Type B pancreatic cell (in vitro differentiated cells): ENCODE measurements around the gene PLCG1. TPM values are rescaled to one million over a fixed set of nuclear protein-coding genes. Genes with fewer than 3 reads are reported as not detected.

Experiments
- DNase-seq: peaks from one replicate; pipeline ENCODE4 v3.0.0; 2021; ENCODE audit warnings: mixed read lengths; ENCODE audit not compliant: unreplicated experiment; ENCODE audit errors: extremely low spot score
- H3K27ac Mint-ChIP-seq: 2 replicates; pipeline ENCODE4 v1.8.0; 2021; ENCODE audit warnings: mild to moderate bottlenecking, mixed read lengths
- H3K27me3 Mint-ChIP-seq: 2 replicates; pipeline ENCODE4 v1.8.0; 2021; ENCODE audit warnings: mixed read lengths
- H3K36me3 Mint-ChIP-seq: 2 replicates; pipeline ENCODE4 v1.8.0; 2021; ENCODE audit warnings: mixed read lengths
- H3K4me1 Mint-ChIP-seq: one replicate; pipeline ENCODE4 v1.8.0; 2021; ENCODE audit warnings: mixed read lengths; ENCODE audit not compliant: unreplicated experiment
- H3K4me3 Mint-ChIP-seq: 2 replicates; pipeline ENCODE4 v1.8.0; 2021; ENCODE audit warnings: mild to moderate bottlenecking, mixed read lengths
- H3K9me3 Mint-ChIP-seq: 2 replicates; pipeline ENCODE4 v1.8.0; 2021; ENCODE audit warnings: mixed read lengths
- total RNA-seq: library from RNA; stranded (reverse); gene quantifications from 2 replicates; pipeline ENCODE4 v1.2.1, GENCODE V29; 2021; ENCODE audit warnings: low replicate concordance
- TF ChIP-seq, protein P1 (sequence below): fragments of 200-600 bp; sonication (generic); conservative IDR thresholded peaks from 2 replicates; pipeline ENCODE4 v1.5.0; 2021; ENCODE audit warnings: antibody characterized with exemption, mild to moderate bottlenecking

PLCG1 gene
- total RNA-seq, 1 donor from 2014 or later = 241 TPM

DNA sequence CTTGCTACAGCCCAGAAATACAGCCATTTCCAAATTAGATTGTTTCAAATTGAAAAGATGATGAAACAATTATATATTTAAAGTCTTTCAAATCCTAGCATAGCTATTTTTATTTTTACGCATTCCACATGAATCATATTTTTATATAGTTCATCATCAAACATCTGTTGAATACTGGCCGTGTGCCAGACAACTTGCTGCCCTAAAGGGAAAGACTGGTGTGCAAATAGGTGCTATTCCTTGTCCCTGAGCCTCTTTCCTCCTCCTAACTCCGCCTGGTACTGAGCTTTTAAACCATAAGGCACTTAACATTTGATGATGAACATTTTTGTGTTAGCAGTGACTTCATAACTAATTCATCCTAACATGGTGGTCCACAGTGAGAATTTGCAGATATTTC, 18.7 kb upstream of the PLCG1 start:
- Mint-ChIP-seq H3K4me1 (no peaks in the 10 kb centered on the region), H3K4me3 (no peak overlapping the region), H3K36me3 (peaks cover 44% of the 10 kb centered on the region), H3K9me3 (no peaks in the 10 kb centered on the region), H3K27ac (no peak overlapping the region), H3K27me3 (no peaks in the 10 kb centered on the region)
- no peak for DNase-seq
- TF ChIP-seq, protein P1, sequence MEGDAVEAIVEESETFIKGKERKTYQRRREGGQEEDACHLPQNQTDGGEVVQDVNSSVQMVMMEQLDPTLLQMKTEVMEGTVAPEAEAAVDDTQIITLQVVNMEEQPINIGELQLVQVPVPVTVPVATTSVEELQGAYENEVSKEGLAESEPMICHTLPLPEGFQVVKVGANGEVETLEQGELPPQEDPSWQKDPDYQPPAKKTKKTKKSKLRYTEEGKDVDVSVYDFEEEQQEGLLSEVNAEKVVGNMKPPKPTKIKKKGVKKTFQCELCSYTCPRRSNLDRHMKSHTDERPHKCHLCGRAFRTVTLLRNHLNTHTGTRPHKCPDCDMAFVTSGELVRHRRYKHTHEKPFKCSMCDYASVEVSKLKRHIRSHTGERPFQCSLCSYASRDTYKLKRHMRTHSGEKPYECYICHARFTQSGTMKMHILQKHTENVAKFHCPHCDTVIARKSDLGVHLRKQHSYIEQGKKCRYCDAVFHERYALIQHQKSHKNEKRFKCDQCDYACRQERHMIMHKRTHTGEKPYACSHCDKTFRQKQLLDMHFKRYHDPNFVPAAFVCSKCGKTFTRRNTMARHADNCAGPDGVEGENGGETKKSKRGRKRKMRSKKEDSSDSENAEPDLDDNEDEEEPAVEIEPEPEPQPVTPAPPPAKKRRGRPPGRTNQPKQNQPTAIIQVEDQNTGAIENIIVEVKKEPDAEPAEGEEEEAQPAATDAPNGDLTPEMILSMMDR = no peak

DNA sequence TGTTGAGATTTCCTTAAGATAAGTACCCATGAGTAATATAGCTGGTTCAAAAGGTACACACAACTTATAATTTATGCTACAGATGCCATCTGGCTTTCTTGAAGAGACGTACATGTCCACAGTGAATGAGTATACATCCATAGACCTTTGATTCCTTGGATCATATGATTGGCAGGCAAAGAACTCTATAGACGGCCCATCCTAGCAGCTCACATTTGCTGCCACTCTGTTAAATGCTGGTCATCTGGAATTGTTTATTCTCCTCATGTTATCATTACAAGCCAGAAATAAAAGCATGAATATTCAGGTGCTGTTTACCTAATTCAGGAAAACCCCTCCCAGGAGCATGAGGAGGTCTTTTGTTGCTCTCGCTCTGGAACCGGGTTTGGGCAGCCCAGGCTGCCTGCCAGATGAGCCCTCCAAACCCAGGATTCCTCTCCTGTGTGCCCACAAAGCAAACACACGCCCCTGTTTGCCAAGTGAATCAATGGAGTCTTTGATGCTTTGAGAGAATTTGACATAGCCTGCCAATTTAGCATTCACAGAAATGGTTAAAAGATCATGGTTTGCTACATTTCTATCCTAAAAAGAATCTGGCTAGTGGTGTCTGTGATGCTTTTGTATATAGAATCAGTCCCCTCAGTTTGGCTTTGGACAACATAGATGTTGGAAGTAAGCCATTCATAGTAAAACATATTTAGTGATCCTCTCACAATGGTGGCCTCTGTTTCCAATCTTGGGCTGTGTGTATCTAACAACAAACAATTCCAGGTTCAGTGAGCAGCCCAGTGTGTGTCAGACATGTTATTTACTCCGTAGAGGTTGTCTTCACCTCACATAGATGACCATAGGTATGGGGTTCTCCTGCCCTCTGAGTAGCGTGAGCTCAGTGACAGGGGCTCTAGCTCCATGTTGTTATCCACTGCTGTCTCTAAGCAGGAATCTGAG, 17.5 kb upstream of the PLCG1 start:
- DNase-seq = no peak
- Mint-ChIP-seq H3K4me1 (no peaks in the 10 kb centered on the region), H3K36me3 (peaks cover 47% of the 10 kb centered on the region), H3K9me3 (no peaks in the 10 kb centered on the region), H3K4me3 (no peak overlapping the region), H3K27ac (no peak overlapping the region), H3K27me3 (no peaks in the 10 kb centered on the region)
- TF ChIP-seq, protein P1 = no peak

DNA sequence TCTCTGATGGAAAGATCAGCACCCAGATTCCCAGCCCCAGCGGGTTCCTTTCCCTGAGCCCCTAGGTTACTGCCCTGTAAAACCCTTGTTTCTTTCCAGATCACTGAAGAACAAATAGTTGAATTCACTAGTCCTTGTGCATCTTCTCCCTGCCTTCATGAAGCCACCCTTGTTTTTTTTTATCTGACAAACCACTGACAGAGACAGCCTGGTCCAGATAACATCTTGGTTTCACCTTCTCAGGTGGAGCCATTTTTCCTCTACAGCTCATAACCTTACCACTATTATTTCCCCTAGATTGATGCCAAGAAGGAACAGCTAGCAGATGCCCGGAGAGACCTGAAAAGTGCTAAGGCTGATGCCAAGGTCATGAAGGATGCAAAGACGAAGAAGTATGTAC, 15.9 kb upstream of the PLCG1 start:
- no peaks in the 10 kb centered on the region for H3K9me3 Mint-ChIP-seq
- H3K36me3 Mint-ChIP-seq = peaks cover 46% of the 10 kb centered on the region
- H3K27ac Mint-ChIP-seq = no peak overlapping the region
- H3K4me1 Mint-ChIP-seq = no peaks in the 10 kb centered on the region
- DNase-seq = no peak
- H3K27me3 Mint-ChIP-seq = no peaks in the 10 kb centered on the region
- no peak overlapping the region for H3K4me3 Mint-ChIP-seq
- TF ChIP-seq, protein P1 = no peak

DNA sequence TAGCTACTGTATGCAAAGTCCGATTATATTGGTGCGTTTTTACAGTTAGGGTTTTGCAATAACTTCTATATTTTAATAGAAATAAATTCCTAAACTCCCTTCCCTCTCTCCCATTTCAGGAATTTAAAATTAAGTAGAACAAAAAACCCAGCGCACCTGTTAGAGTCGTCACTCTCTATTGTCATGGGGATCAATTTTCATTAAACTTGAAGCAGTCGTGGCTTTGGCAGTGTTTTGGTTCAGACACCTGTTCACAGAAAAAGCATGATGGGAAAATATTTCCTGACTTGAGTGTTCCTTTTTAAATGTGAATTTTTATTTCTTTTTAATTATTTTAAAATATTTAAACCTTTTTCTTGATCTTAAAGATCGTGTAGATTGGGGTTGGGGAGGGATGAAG, 13.7 kb upstream of the PLCG1 start:
- Mint-ChIP-seq H3K27me3 (no peaks in the 10 kb centered on the region), H3K4me1 (no peaks in the 10 kb centered on the region), H3K9me3 (no peaks in the 10 kb centered on the region), H3K4me3 (no peak overlapping the region), H3K27ac (no peak overlapping the region), H3K36me3 (peaks cover 44% of the 10 kb centered on the region)
- no peak for DNase-seq
- TF ChIP-seq, protein P1 = no peak

DNA sequence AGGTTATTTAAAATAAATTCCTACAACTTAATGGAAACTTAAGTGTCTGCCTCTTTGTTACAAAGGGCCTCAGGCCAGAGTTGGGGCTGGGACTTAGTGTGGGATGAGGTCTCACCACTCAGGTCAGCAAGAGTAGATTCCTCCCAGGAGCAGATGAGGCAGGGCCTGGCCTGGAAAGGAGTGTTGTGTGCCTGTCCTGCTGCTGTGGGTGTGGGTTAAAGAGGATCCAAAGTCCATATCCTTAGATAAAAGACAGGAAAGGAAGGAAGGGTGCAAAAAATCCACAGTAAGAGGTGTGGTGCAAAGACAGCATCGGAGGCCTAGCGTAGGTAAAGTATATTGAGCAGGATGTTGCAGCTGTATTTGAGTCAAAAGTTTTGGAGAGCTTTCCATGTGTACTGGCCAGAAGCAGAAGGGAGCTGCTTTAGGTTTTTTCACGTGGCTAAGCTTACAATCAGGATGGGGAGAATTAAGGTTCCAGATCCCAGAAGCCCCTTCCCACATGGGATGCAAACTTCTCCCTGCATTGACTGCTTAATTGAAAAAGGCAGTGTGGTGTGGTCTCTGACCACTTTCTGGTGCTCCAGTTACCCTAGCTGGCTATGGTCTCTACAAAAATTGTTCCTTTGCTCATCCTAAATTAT, 12.8 kb upstream of the PLCG1 start:
- no peaks in the 10 kb centered on the region for H3K27me3 Mint-ChIP-seq
- H3K36me3 Mint-ChIP-seq = peaks cover 39% of the 10 kb centered on the region
- TF ChIP-seq, protein P1 = no peak
- H3K4me1 Mint-ChIP-seq = no peaks in the 10 kb centered on the region
- no peak for DNase-seq
- no peak overlapping the region for H3K4me3 Mint-ChIP-seq
- peak overlapping the region; percentile 53 for H3K27ac Mint-ChIP-seq
- H3K9me3 Mint-ChIP-seq = no peaks in the 10 kb centered on the region
